A673 (cell line): ENCODE results near the gene MORC3. TPM values are rescaled to one million over a fixed set of nuclear protein-coding genes. Genes with fewer than 3 reads are reported as not detected.

Source experiments
- BruUV-seq: library from RNA; stranded (reverse); fragments of 400-500 nt; replicated peaks from 2 replicates; lab custom pipeline; 2021; lab: Mats Ljungman, UMichigan
- CTCF ChIA-PET: fragments of 300-600 bp; sonication (Branson Sonifier 250); formaldehyde crosslinking; loops from one replicate; lab custom pipeline; 2022; ENCODE audit warnings: antibody characterized with exemption; lab: Charles Lee
- POLR2A ChIA-PET: fragments of 300-600 bp; sonication (Branson Sonifier 250); formaldehyde crosslinking; loops from one replicate; lab custom pipeline; 2022; ENCODE audit warnings: antibody characterized with exemption; ENCODE audit not compliant: low non-redundant PET; lab: Charles Lee
- DNase-seq: peaks from one replicate; pipeline ENCODE4 v3.0.0-alpha.2; 2015; ENCODE audit warnings: low spot score
- H3K27ac ChIP-seq: fragments of 200-600 bp; sonication (generic); 2 replicates; pipeline ENCODE4 v1.5.1; 2016; ENCODE audit warnings: mixed run types, low read depth, mild to moderate bottlenecking, mixed read lengths, antibody characterized with exemption, low read length; ENCODE audit not compliant: poor library complexity, severe bottlenecking
- H3K27me3 ChIP-seq: fragments of 200-600 bp; sonication (generic); replicated peaks from 2 replicates; pipeline ENCODE4 v1.6.1; 2017; ENCODE audit warnings: mixed run types, low read depth, mild to moderate bottlenecking, mixed read lengths, antibody characterized with exemption, low read length; ENCODE audit not compliant: insufficient read depth, poor library complexity
- H3K36me3 ChIP-seq: fragments of 200-600 bp; sonication (generic); 2 replicates; pipeline ENCODE4 v1.6.1; 2016; ENCODE audit warnings: mixed run types, mild to moderate bottlenecking, mixed read lengths, antibody characterized with exemption, low read length; ENCODE audit not compliant: insufficient read depth, poor library complexity, severe bottlenecking
- H3K4me1 ChIP-seq: fragments of 200-600 bp; sonication (generic); 2 replicates; pipeline ENCODE4 v1.6.1; 2017; ENCODE audit warnings: mixed run types, mild to moderate bottlenecking, mixed read lengths, antibody characterized with exemption, low read length; ENCODE audit not compliant: insufficient read depth, poor library complexity, severe bottlenecking
- H3K4me3 ChIP-seq: fragments of 200-600 bp; sonication (generic); 2 replicates; pipeline ENCODE4 v1.5.1; 2016; ENCODE audit warnings: low read depth, mixed run types, mild to moderate bottlenecking, mixed read lengths, low read length; ENCODE audit not compliant: poor library complexity, severe bottlenecking
- H3K9me3 ChIP-seq: fragments of 200-600 bp; sonication (generic); 2 replicates; pipeline ENCODE4 v1.6.1; 2016; ENCODE audit warnings: mixed run types, low read depth, mild to moderate bottlenecking, mixed read lengths, antibody characterized with exemption, low read length; ENCODE audit not compliant: poor library complexity, severe bottlenecking
- EZH2 ChIP-seq: fragments of 200-600 bp; sonication (generic); IDR thresholded peaks from 2 replicates; pipeline ENCODE4 v1.6.1; 2017; ENCODE audit warnings: borderline replicate concordance, low read depth, mild to moderate bottlenecking, mixed read lengths, antibody characterized with exemption, low read length; ENCODE audit not compliant: poor library complexity, severe bottlenecking
- intact Hi-C: fragments of 100-400 bp; cut with micrococcal nuclease; formaldehyde crosslinking; loops from one replicate; pipeline ENCODE4 v1.10.0; 2022; ENCODE audit not compliant: unreplicated experiment
- total RNA-seq: library from RNA; stranded (reverse); gene quantifications from 2 replicates; pipeline ENCODE4 v1.2.3, GENCODE V29; 2021
- TF ChIP-seq, protein P1 (sequence below): fragments of 300-800, 200-600 bp; sonication (generic); conservative IDR thresholded peaks from 2 replicates; pipeline ENCODE4 v1.5.1; 2017; ENCODE audit warnings: low read depth, mild to moderate bottlenecking, antibody characterized with exemption, low read length, moderate library complexity, mixed read lengths

Gene MORC3
- total RNA-seq, 1 experiment from 2014 or later: 30.0 TPM

DNA sequence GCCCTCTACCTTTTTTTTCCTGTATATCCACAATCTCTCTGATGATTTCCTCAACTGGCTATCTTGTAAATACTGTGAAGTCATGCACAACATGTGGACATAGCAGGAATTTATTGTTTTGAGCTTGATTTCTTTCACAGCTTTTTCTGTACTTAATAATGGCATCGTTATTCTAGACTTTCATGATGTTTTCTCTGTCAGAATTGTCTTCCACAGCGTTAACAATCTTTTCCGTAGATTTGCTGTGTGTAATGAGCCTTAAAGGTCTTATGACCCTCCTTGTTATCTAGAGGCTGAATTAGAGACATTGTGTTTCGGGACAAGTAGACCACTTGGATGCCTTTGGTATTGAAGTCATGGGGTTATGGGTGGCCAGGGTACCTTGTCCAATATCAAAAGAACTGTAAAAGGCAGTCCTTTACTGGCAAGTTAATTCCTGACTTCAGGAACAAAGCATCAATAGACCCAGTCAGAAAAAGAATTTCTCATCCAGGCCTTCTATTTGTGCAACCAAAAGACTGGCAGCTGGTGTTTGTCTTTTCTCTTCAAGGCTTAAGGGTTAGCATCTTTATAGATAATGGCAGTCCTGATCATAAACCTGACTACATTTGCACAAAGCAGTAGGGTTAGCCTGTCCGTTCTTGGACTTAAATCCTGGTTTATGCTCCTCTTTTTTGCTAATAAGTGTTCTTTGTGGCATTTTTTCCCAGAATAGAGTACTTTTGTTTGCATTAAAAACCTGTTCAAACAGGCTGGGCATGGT lies 35.1 kb downstream of the MORC3 start:
- H3K36me3 ChIP-seq: peaks cover 40% of the 10 kb centered on the region
- TF ChIP-seq, protein P1, sequence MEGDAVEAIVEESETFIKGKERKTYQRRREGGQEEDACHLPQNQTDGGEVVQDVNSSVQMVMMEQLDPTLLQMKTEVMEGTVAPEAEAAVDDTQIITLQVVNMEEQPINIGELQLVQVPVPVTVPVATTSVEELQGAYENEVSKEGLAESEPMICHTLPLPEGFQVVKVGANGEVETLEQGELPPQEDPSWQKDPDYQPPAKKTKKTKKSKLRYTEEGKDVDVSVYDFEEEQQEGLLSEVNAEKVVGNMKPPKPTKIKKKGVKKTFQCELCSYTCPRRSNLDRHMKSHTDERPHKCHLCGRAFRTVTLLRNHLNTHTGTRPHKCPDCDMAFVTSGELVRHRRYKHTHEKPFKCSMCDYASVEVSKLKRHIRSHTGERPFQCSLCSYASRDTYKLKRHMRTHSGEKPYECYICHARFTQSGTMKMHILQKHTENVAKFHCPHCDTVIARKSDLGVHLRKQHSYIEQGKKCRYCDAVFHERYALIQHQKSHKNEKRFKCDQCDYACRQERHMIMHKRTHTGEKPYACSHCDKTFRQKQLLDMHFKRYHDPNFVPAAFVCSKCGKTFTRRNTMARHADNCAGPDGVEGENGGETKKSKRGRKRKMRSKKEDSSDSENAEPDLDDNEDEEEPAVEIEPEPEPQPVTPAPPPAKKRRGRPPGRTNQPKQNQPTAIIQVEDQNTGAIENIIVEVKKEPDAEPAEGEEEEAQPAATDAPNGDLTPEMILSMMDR: no peak
- no peak for TF ChIP-seq EZH2
- no peaks in the 10 kb centered on the region for H3K9me3 ChIP-seq
- POLR2A ChIA-PET: no interaction called here
- BruUV-seq: no TSS peak
- H3K27me3 ChIP-seq: no peaks in the 10 kb centered on the region
- no peak for DNase-seq
- H3K4me1 ChIP-seq: no peaks in the 10 kb centered on the region
- no peak overlapping the region for H3K27ac ChIP-seq
- intact Hi-C loops: no loop called here
- CTCF ChIA-PET: no interaction called here
- no peak overlapping the region for H3K4me3 ChIP-seq

DNA sequence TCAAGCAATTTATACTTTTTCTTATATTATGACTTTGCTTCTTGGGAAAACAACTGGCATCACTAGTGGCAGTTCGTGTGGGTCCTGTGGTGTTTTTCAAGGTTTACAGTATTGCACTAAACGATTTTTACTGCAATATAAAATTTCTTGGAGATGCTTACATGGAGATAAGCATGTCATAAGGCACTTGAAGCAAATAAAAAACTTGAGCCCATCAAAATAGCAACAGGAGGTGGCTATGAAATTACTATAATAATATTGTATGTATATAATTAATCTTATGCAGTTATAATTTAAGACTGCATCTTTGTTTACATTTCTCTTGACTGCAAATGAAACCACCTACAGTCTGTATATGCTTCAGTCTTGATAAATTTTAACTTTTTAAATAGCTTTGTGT lies 35.9 kb downstream of the MORC3 start:
- CTCF ChIA-PET: no interaction called here
- peaks cover 38% of the 10 kb centered on the region for H3K36me3 ChIP-seq
- no peak overlapping the region for H3K27ac ChIP-seq
- no TSS peak for BruUV-seq
- TF ChIP-seq, protein P1: no peak
- no peak for TF ChIP-seq EZH2
- no peak overlapping the region for H3K4me3 ChIP-seq
- POLR2A ChIA-PET: no interaction called here
- no peaks in the 10 kb centered on the region for H3K9me3 ChIP-seq
- no peaks in the 10 kb centered on the region for H3K27me3 ChIP-seq
- no peak for DNase-seq
- H3K4me1 ChIP-seq: no peaks in the 10 kb centered on the region
- intact Hi-C loops: no loop called here

DNA sequence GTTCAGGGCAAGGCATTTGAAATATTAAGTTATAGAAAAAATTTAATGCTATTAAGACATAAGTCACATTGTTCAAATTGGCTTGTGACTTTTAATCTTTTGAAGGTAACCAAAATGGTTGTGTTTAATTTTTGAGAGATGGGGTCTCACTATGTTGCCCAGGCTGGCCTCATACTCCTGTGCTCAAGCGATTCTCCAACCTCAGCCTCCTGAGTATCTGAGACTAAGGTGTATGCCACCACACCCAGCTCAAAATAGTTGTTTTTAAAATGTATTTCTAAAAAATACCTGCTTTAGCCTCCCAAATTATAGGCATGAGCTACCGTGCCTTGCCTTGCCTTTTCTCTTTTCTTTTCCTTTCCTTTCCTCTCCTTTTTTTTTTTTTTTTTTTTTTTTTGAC lies 39.2 kb downstream of the MORC3 start:
- ChIA-PET POLR2A (no interaction called here), CTCF (no interaction called here)
- intact Hi-C loops: no loop called here
- BruUV-seq: no TSS peak
- H3K36me3 ChIP-seq: peaks cover 43% of the 10 kb centered on the region
- no peaks in the 10 kb centered on the region for H3K27me3 ChIP-seq
- H3K4me1 ChIP-seq: no peaks in the 10 kb centered on the region
- no peaks in the 10 kb centered on the region for H3K9me3 ChIP-seq
- no peak overlapping the region for H3K4me3 ChIP-seq
- no peak for DNase-seq
- TF ChIP-seq, protein P1: no peak
- no peak for TF ChIP-seq EZH2
- H3K27ac ChIP-seq: no peak overlapping the region
